GM23248 (cell line): ENCODE results near the gene NPAS3.

Source experiments
- EZH2 ChIP-seq: fragments of 200-600 bp; sonication (generic); IDR thresholded peaks from 2 replicates; pipeline ENCODE4 v1.6.1; 2018; ENCODE audit warnings: antibody characterized with exemption, mild to moderate bottlenecking; ENCODE audit not compliant: insufficient read depth, poor library complexity, severe bottlenecking
- EZH2phosphoT487 ChIP-seq: fragments of 200-600 bp; sonication (generic); IDR thresholded peaks from 2 replicates; pipeline ENCODE4 v1.6.1; 2018; ENCODE audit warnings: antibody characterized with exemption, moderate library complexity, mild to moderate bottlenecking, low read depth; ENCODE audit not compliant: insufficient read depth

GRCh38 chr14:33566082-33566481 lies 627.4 kb downstream of the NPAS3 start:
- TF ChIP-seq EZH2 (no peak), EZH2phosphoT487 (no peak)
